ENCODE results near the gene ETV6. TPM values are rescaled to one million over a fixed set of nuclear protein-coding genes. Genes with fewer than 3 reads are reported as not detected.

The ETV6 gene
- total RNA-seq, 2 donors from 2014 or later = 41.4 to 58.4 TPM

DNA sequence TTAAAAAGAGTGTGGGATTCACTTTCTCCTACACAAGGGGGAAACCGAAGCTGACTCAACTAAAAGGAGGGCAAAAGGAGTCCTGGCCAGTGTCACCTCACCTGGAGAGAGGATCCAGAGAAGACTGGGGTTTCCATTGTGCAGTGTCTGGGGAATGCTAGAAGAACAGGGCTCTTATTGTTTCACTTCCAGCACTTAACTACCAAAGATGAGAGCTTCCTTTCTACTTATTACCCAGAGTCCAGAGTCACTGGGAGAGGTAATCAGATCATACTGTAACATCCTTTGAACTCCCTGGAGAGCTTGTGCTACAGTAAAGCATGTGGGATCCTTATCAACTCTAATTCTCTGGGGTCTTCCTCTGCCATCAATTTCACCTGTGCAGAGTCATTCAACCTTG is 272.9 kb downstream of the ETV6 start:
- H3K9me3 ChIP-seq = no peaks in the 10 kb centered on the region
- H3K4me1 ChIP-seq (ENCODE audit: control insufficient read depth in 1 of 2, low read depth in 2 of 2) = no peaks in the 10 kb centered on the region
- no peak overlapping the region for H3K27ac ChIP-seq
- no peaks in the 10 kb centered on the region for H3K27me3 ChIP-seq (replicated peaks; ENCODE audit: insufficient read depth)
- DNase-seq (ENCODE audit: low spot score) = no peak
- H3K4me3 ChIP-seq = no peak overlapping the region
- ATAC-seq (ENCODE audit: insufficient number of reproducible peaks, low FRiP score, low read depth) = no peak
- no peaks in the 10 kb centered on the region for H3K36me3 ChIP-seq
- TF ChIP-seq, protein P1, sequence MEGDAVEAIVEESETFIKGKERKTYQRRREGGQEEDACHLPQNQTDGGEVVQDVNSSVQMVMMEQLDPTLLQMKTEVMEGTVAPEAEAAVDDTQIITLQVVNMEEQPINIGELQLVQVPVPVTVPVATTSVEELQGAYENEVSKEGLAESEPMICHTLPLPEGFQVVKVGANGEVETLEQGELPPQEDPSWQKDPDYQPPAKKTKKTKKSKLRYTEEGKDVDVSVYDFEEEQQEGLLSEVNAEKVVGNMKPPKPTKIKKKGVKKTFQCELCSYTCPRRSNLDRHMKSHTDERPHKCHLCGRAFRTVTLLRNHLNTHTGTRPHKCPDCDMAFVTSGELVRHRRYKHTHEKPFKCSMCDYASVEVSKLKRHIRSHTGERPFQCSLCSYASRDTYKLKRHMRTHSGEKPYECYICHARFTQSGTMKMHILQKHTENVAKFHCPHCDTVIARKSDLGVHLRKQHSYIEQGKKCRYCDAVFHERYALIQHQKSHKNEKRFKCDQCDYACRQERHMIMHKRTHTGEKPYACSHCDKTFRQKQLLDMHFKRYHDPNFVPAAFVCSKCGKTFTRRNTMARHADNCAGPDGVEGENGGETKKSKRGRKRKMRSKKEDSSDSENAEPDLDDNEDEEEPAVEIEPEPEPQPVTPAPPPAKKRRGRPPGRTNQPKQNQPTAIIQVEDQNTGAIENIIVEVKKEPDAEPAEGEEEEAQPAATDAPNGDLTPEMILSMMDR (IDR thresholded peaks at IDR 0.05) = no peak

DNA sequence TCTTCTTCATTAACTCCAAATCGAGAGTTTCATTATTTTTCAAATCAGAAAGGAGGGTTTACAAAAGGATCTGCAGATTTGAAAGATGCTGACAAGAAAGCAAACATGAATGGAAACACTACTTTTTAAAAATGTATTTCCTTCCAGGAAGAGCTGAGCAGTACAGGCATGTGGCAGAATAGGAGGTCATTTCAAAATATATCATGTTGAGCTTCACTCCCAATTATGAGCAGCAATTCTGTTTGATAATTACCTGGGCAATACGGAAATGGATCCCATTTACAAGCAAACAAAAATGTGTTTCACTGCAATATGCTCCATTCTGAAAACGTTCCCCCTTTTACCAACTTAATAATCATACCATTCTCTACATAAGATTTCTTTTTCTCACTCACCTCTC is 273.6 kb downstream of the ETV6 start:
- H3K27me3 ChIP-seq (replicated peaks; ENCODE audit: insufficient read depth) = no peaks in the 10 kb centered on the region
- no peaks in the 10 kb centered on the region for H3K36me3 ChIP-seq
- H3K9me3 ChIP-seq = no peaks in the 10 kb centered on the region
- H3K27ac ChIP-seq = no peak overlapping the region
- ATAC-seq (ENCODE audit: insufficient number of reproducible peaks, low FRiP score, low read depth) = no peak
- DNase-seq (ENCODE audit: low spot score) = no peak
- no peak overlapping the region for H3K4me3 ChIP-seq
- TF ChIP-seq, protein P1 (IDR thresholded peaks at IDR 0.05) = no peak
- no peaks in the 10 kb centered on the region for H3K4me1 ChIP-seq (ENCODE audit: control insufficient read depth in 1 of 2, low read depth in 2 of 2)

DNA sequence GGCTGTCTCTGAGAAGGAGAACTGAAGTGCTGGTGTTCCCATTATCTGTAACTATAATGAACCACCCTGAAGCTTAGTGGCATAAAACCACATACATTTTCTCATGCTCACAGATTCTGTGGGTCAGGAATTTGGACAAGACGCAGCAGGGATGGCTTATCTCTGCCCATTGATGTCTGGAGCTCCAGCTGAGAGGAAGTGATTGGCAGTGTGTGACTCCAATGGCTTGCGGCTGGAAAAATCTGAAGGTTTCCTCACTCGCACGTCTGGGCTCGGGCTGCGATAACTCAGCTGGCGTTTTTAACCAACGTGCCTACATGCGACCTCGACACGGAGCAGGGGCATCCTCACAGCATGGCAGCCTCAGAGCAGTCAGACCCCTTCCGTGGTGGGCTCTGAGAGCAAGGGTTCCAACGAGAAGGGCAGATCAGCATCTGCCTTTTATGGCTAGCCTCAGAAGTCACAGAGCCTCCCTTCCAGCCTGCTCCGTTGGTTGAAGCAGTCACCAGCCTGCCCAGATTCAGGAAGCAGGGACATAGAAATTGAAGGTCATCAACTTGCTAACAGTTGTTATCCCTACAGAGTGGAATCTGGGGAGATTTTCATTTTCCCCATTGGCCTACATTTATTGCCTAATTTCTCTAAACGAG is 277.9 kb downstream of the ETV6 start:
- Histone ChIP-seq H3K4me3 (no peak overlapping the region), H3K27ac (no peak overlapping the region), H3K4me1 (ENCODE audit: control insufficient read depth in 1 of 2, low read depth in 2 of 2) (no peaks in the 10 kb centered on the region), H3K27me3 (replicated peaks; ENCODE audit: insufficient read depth) (no peaks in the 10 kb centered on the region), H3K9me3 (no peaks in the 10 kb centered on the region), H3K36me3 (no peaks in the 10 kb centered on the region)
- ATAC-seq (ENCODE audit: insufficient number of reproducible peaks, low FRiP score, low read depth) (no peak), DNase-seq (ENCODE audit: low spot score) (no peak)
- TF ChIP-seq, protein P1 (IDR thresholded peaks at IDR 0.05) = no peak

DNA sequence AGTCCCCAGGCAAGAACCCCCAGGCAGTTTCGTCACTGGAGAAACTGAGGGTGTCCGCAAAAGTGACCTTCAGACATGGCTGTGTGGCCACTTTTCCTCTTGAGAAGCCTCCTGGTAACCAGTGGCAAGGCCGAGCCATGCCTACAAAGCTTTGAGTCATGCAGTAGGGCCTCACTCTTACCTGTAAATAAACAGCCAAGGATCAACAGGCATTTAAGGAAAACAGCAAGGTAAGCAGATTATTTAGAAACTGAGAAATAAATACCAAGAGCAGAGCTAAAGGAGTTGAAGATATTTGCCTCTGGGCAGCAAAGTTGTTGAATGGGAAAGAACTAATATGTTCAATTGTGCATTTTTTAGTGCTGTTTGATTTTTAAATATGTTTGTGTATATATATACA is 280.2 kb downstream of the ETV6 start:
- TF ChIP-seq, protein P1 (IDR thresholded peaks at IDR 0.05) = no peak
- no peak overlapping the region for H3K4me3 ChIP-seq
- H3K4me1 ChIP-seq (ENCODE audit: control insufficient read depth in 1 of 2, low read depth in 2 of 2) = no peaks in the 10 kb centered on the region
- no peaks in the 10 kb centered on the region for H3K9me3 ChIP-seq
- DNase-seq (ENCODE audit: low spot score) (no peak), ATAC-seq (ENCODE audit: insufficient number of reproducible peaks, low FRiP score, low read depth) (no peak)
- no peaks in the 10 kb centered on the region for H3K27me3 ChIP-seq (replicated peaks; ENCODE audit: insufficient read depth)
- H3K27ac ChIP-seq = no peak overlapping the region
- H3K36me3 ChIP-seq = no peaks in the 10 kb centered on the region

DNA sequence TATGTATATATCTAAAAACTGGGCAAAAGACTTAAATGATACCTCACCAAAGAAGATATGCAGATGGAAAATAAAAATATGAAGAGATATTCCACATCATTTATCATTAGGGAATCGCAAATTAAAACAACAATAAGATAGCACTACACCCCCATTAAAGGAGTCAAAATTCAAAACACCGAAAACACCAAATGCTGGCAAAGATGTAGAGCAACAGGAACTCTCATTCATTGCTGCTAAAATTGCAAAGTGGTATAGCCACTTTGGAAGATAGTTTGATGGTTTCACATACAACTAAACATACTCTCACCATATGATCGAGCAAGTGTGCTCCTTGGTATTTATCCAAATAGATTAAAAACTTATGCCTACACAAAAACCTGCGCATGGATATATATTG is 289.7 kb downstream of the ETV6 start:
- ATAC-seq (ENCODE audit: insufficient number of reproducible peaks, low FRiP score, low read depth) (no peak), DNase-seq (ENCODE audit: low spot score) (no peak)
- TF ChIP-seq, protein P1 (IDR thresholded peaks at IDR 0.05) = no peak
- Histone ChIP-seq H3K9me3 (no peaks in the 10 kb centered on the region), H3K27ac (no peak overlapping the region), H3K36me3 (no peaks in the 10 kb centered on the region), H3K27me3 (replicated peaks; ENCODE audit: insufficient read depth) (no peaks in the 10 kb centered on the region), H3K4me3 (no peak overlapping the region), H3K4me1 (ENCODE audit: control insufficient read depth in 1 of 2, low read depth in 2 of 2) (no peaks in the 10 kb centered on the region)
